SK-N-DZ (cell line): ENCODE results near the gene CHST3.
"Not testable (repeated sequence)": the region's sequence is repeated elsewhere in the genome, so short reads cannot be mapped to it uniquely, and the experiment has no call there.

Experiments used
- DNase-seq: peaks from one replicate; pipeline ENCODE4 v3.0.0-alpha.2; 2015; ENCODE audit warnings: low spot score

CHST3 gene

DNA sequence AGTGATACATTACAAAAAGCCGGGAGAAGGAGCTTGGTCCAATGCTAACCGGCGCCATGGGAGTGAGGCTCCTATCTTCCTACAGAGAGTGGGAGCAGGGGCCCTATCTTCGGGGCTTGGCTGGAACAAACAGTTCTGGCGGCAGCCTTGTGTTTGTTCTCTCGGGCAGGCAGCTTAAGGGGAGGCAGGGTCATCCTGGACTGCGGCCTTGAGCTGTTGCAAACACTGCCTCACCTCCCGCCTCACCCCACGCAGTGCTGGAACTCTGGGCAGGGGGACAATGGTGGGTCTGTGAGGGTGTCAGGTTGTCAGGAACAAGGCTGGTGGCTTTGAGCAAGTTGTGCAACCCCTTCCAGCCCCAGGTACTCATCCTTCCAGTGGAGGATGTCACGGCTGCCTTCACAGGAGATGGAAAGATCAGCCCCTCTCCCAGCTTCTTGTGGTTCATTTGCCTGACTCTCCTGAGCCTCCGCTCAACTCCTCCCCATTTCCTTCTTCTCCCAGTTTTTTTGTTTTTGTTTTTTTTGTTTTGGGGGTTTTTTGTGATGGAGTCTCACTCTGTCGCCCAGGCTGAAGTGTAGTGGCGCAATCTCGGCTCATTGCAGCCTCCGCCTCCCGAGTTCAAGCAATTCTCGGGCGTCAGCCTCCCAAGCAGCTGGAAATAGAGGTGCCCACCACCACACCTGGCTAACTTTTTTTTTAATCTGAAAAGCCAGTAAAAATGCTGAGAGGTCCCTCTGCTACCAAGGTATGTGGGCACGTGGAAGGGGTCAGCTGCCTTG is 66.8 kb downstream of the CHST3 start:
- no peak for DNase-seq

DNA sequence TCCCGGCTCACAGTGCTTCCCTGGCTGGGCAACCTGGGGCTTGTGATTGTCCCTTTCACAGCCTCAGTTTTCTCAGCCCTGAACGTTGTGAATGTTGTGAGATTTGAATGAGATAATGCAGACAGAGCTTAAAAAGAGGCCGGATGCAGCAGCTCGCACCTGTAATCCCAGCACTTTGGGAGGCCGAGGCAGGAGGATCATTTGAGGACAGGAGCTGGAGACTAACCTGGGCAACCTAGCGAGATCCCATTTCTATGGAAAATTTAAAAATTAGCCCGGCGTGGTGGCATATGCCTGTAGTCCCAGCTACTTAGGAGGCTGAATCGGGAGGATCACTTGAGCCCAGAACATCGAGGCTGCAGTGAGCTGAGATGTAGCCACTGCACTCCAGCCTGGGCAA is 67.5 kb downstream of the CHST3 start:
- DNase-seq: no peak

DNA sequence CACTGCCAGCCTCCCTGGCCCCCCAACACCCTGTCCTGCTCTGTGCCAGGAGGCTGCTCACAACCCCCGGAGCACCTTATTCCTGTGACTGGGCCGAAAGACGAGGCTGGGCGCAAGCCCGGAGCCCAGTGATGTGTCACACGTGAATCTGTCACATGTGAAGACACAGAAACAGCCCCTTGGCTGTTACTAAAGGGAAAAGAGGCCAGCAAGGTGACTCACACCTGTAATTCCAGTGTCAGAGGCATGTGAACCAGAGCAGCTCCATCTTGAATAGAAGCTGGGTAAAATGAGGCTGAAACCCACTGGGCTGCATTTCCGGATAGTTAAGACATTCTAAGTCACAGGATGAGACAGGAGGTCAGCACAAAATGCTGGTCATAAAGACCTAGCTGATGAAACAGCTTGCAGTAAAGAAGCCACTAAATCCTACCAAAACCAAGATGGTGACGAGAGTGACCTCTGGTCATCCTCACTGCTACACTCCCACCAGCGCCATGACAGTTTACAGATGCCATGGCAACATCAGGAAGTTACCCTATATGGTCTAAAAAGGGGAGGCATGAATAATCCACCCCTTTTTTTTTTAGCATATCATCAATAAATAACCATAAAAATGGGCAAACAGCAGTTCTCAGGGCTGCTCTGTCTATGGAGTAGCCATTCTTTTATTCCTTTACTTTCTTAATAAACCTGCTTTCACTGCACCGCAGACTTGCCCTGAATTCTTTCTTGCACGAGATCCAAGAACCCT is 68.4 kb downstream of the CHST3 start:
- not testable (repeated sequence) for DNase-seq

DNA sequence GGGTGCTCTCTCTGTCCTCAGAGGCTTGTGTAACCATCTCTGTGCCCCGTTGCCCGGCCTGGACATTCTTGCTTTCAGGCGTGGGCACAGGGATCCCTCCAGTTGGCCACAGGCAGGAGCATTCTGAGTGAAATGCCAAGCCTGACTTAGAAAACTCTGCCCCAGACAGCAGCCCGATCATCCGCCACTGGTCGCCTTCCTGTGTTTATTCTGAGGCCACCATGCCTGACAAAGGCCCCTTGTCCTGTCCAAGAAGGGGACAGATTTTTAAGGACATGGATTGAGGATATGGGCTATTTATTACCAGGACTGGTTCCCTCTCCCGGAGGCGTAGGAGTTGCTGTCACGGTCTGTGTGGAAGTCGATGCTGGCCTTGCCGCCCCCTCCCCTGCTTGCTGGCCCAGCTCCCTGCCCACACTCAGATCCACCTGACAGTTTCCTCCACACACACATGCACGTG is 69.9 kb downstream of the CHST3 start:
- DNase-seq: no peak

DNA sequence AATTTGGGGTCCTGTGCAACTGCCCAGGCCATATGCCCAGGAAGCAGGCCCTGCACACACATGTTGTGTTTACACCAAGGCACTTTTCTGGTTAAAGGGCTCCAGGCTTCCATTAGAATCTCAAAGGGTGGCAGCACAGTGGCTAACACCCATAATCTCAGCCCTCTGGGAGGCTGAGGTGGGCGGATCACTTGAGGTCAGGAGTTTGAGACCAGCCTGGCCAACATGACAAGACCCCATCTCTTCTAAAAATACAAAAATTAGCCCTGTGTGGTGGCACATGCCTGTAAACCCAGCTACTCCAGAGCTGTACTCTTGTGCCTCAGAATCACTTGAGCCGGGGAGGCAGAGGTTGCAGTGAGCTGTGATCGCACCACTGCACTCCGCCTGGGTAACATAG is 70.6 kb downstream of the CHST3 start:
- no peak for DNase-seq

DNA sequence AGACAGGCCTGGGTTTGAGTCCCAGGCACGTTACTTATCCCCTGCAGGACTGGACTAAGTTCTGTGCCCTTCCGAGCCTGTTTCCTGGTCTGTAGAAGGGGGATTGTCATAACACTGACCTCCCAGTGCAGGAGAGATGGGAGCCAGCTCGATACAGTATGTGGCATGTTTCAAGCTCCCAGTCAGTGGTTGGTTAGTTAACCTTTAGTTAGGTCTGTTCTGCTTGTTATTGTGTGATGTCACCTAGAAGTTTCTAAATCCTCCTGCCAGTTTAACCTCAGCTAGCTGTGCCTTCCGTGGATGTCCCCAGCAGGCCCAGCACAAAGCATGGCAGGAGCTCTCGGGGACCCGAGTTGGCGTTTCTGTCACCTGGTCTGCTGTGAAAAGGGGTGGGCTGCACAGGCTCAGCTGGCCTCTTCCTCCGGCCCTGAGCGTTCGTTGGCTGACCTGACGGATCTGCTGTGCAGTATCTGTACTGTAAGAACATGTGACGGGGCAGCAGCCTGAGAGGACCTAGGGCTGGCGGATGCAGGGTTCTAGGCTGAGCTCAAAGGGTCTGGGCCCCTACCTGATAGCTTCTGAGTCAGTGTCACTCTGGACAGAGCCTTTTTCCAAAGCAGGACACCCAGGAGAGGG is 71.2 kb downstream of the CHST3 start:
- no peak for DNase-seq

DNA sequence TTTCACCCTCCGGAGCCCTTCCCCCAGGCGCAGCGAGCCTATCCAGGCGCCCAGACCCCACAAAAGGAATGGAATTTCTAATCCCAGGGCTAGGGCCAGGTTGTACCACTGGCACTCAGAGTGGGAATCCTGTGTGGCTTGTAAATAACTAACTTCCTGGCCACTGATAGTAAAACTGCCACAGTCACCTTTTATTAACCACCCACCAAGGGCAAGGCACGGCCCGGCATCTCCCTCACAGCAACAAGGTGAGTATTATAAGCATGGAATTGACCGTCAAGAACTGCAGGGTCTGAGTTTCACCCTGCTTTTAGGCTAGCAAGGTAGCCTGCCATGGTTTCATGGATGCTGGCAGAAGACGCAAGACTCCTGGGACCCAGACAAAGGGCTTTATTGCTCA is 73.1 kb downstream of the CHST3 start:
- no peak for DNase-seq

DNA sequence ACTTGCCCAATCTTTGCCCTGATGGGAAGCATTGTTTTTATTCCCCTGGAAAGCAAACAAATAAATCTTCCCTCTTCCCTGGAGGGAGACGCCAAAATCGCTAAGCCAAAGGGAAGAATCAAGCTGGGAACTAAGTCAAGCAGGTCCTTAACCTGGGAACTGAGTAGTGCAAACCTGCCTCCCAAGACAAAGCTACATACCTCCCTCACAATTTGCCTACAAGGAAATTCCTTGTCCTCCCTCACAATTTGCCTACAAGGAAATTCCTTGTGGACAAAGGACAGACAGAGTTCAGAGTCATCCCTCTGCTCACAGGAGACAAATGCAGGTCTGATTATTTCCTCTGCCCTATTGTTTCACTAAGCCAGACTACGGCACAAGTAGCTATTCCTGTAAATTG is 73.6 kb downstream of the CHST3 start:
- DNase-seq: no peak

DNA sequence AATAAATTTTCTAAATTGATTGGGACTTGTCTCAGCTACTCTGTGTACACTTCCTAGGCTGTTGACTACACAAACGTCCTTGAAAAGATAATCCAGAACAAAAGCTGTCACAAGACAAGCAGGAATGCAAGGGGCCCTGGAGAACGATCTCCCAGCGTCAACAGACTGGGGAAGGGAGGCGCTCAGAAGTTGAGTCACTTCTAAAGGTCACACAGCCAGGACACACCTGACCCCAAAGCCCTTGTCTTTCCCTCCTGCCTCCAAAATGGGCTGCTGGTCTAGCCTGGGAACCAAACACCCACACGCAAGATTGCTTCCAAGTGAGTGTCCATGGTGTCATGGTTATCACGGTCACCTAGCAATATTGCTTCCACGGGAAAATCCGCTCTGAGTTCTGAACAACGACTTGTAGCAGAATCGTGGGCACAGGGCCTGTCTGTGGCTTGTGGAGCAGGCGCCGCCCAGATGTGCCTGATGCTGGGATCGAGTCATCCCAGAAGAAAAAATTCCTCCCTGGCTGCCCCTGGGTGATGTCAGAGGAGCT is 74.3 kb downstream of the CHST3 start:
- no peak for DNase-seq

DNA sequence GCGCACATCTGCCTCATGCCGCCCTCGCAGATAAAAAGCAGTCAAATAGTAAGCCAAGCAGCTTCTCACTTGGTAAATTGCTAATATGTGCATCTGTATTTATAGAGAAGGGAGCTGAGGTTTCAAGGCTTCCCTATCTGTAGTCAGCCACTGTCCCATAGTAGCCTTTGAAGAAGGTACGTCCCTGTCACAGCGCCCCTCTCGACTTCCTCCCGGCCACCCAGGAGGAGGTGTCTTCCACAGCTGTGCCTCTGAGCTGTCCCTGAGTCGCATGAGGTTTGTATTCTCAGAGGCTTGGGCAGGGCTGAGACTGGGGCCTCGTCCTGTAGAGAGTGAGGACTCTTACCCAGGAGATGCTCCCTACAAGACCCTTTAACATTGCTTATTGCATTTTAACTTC is 75.2 kb downstream of the CHST3 start:
- no peak for DNase-seq

DNA sequence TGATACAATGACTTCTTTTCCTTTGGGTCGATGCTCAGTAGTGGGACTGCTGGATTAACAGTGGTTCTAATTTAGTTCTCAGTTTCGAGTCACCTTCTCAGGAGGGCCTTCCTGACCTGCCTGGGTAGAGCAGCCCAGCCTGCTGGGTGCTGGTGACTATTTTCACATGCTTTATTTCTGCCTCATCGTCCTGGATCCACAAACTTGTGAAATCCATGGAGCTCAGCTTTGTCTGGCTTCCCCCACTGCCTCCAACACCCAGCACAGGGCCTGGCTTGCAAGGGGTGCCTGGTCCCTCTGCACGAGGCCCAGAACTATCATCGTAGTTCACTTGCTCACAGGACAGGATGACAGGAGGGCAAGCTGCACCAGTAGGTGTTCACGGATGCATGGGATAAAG is 77.3 kb downstream of the CHST3 start:
- no peak for DNase-seq

DNA sequence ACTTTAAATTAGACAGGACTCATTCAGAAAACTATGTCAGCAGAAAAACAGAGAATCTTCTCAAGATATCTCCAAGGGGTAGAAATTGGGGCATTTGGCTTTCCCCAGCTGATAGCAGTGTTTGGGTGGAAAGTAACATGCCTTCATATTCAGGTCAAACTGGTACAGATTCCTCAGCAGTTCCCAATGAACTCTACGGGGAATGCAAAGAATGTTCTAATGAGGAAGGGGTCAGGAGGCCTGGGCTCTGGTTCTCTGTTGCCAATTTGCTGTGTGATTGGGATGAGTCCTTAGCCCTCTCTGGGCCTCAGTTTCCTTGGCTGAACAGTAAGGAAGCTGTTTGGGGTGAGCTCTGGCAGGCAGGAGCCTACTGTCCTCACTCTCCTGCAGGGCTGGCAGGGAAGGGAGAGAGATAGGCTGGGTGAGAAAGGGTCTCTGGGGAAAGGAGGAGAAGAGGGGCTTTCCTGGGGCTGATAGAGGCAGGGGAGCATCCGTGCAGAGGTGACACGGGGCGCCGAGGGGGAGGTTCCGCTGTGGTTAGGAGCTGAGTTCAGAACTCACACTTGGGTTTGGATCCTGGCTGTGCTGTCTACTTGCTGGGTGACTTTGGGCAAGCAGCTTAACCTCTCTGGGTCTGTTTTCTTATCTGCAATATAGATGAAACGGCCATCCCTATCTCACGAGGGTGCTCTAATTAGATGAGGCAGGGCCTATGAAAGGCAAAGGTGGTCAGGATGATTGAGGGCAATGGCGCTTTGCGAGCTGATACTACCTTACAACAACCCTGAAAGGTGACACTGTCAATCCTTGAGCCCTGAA is 79.0 kb downstream of the CHST3 start:
- no peak for DNase-seq

DNA sequence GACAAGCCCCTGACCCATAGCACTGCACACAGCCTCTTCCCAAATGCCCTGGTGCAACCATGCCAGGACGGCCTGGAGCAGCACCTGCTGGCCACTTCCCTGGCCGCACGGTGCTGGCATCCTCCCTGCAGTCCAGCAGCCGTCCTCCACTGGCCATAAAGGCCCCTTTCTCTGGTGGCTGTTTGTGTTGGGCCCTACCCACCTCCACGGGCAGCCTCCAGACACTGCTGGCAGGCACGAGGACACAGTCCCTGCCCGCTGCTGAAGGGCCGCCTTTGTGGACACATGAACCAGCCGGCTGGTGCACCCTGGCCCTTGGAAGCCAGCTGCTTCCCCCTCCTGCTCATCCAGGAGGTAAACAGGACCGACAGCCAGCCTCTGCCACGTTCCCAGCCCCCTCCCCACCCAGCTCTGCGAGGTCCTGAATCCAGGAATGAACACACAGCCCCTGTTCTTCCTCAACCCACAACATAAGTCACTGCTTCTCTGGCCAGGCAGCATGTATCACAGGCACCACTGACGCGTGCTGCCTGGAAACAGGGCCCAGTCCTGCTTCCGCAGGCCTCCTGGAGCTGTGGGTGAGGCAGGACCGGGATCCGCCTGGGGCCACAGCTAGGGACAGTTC is 80.3 kb downstream of the CHST3 start:
- peak; percentile 43 for DNase-seq

DNA sequence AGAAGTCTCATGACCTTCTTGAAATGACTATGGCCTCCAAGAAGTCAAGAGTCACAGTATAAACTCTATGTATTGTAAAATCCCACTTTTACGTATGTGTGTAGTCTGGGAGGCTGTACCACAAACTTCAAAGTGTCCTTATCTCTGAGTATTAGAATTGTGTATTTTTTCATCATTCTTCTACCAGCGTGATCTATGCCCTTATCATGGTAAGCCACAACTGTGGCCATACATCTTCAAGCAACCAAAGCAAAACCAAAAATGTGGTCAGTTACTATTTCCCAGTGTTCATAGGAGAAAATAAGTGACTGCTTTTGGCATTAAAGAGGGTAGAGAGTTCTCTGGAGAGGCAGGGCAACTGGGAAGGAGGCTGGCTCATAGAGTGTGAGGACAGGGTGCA is 81.4 kb downstream of the CHST3 start:
- no peak for DNase-seq

DNA sequence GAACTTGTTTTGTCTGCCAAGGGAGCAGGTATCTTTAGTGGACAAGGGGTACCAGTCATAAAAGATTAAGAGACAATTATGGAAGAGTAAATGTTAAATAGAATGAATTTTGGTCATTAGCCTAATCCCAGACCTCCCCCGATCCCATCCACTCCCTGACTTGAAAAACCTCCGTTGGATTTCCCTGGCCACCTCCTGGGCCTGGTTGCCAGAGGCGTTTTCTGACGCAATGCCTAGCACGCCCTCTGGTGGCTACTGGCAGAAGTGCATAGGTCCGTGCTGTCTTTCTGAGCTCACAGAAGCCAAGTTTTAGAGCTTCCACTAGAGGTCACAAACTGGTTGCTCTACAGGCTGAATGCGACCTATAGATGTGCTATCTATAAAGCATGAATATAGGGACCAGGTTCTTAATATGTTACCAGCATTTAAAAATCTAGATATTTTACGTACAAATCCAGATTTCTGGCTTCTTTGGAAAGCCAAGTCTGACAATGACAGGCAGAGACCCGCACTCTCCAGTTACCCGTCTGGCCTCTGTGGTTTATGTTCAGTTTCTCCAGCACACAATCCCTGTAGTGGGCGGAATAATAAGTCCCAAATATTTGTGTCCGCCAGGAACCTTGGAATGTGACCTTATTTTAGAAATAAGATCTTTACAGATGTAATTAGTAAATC is 84.4 kb downstream of the CHST3 start:
- peak; percentile 89 for DNase-seq

DNA sequence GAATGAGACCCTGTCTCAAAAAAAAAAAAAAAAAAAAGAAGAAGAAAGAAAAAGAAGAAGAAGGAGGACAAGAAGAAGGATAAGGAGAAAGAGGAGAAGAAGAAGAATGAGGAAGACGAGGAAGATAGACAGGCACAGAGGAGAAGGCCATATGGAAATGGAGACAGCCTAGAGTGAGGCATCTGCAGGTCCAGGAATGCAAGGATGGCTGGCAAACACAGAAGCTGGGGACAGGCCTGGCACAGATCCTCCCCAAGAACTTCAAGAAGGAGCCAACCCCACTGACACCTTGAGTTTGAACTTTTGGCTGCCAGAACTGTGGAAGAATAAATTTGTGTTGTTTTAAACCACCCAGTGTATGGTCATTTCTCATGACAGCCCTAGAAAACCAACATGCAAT is 85.3 kb downstream of the CHST3 start:
- no peak for DNase-seq

DNA sequence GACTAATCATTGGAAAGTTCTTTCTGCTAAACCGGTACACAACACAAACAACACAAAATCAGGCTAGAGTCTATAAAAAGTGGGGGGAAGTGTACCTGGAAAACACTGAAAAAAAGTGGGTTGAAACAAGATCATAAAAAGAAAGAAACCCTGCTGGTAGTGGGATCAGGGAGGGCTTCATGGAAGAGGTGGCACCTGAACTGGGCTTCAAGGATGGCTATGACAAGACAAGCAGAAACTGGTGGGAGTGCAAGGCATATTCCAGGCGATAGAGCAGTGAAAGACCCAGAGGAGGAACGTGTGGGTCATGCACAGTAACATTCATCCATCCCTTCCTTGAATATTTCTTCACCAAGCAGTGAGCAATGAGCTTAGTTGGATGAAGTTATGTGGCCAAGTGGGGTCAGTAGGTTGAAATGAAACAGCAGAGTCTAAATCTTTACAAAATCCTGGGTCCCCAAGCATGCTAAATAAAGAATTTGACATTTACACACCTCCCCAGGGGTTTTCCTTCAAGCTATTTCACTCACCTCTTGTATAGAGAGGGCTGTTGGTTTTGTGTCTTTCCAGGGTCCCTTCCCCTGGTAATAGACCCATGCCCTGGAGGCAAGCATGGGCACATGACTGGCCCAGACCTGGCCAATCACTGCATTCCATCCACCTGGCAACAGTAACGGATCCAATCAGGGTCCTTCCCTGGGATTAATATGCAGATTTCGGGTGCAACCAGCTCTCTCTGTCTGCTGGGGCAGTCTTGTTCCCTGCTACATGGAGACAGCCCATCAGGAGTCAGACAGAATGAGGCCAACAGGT is 86.0 kb downstream of the CHST3 start:
- DNase-seq: peak; percentile 47

DNA sequence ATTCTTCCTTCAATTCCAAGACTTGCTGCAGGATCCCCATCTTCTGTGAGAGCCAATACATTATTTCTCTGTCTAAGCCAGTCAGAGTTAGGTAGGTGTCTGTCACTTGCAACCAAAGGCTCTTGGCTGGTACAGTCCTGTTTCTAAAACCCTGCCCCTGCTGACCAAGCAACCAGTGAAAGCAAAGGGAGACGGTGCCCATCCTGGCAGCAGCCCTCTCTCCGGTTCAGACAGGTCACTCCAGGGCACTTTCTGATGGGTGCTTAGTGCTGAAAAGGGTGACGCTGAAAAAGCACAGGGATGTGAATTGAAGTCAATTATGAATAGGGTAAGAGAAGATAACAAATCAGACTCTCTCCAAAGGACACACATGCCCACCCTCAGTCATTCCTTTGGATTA is 86.7 kb downstream of the CHST3 start:
- DNase-seq: no peak

DNA sequence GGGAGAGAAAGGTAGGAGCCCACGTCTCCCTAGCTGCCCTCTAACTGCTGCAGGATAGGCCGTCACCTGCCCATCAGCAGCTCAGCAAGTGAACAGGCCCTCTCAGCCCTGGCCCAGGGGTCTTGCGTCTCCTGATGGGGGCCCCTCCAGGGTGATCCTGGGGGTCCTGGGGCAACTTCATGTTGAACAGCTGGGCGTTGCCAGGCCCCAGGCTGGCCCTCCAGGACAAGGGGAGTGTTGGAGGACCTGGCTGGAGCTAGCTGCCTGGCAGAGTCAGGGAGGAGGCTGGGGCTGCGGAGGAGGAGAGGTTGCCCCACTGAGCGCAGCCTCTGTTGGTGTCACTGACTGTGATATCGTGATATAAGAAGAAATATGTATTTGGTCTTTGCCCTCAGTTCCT is 89.5 kb downstream of the CHST3 start:
- DNase-seq: no peak

DNA sequence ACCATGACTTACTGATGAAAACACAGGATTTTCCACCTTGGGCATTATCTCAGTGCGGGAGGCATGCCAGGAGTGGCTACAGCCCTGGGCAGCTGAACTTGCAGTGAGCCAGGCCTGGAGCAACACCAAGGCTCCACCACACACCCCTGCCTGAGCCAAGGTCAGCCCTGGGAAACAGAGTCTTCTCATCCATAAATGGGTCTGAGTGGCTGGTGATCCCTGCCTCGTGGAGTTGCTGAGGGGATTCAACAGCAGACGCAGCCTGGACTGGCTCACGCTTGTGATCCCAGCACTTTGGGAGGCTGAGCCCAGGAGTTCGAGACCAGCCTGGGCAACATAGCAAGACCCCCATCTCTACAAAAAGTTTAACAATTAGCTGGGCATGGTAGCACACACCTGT is 91.9 kb downstream of the CHST3 start:
- DNase-seq: no peak
